GM18526 (cell line): ENCODE results near the gene BBC3.

Experiments used
- POLR2A ChIP-seq: IDR thresholded peaks from 3 replicates; pipeline ENCODE4 v1.6.1; 2011; ENCODE audit not compliant: insufficient read length; ENCODE audit errors: extremely low read depth

BBC3 gene

GRCh38 chr19:47264629-47265028 lies 33.6 kb upstream of the BBC3 start:
- no peak for TF ChIP-seq POLR2A

- no peak for TF ChIP-seq POLR2A
These were observed 29.5 kb upstream of the BBC3 start for GRCh38 chr19:47260476-47260875.

- no peak for TF ChIP-seq POLR2A
These were observed 28.0 kb upstream of the BBC3 start for GRCh38 chr19:47258895-47259555.

GRCh38 chr19:47258434-47258833 lies 27.4 kb upstream of the BBC3 start:
- TF ChIP-seq POLR2A = no peak

- no peak for TF ChIP-seq POLR2A
These were observed 26.6 kb upstream of the BBC3 start for GRCh38 chr19:47257411-47258169.

GRCh38 chr19:47256693-47257410 lies 25.9 kb upstream of the BBC3 start:
- no peak for TF ChIP-seq POLR2A

- TF ChIP-seq POLR2A = peak; percentile 64
These were observed 25.1 kb upstream of the BBC3 start, which contains the start of gene CCDC9 for GRCh38 chr19:47255879-47256692. CCDC9 (plus strand) TSS chr19:47256525; CDS start chr19:47258401, 1,876 bp downstream.

- no peak for TF ChIP-seq POLR2A
These were observed 23.0 kb upstream of the BBC3 start for GRCh38 chr19:47253970-47254369.

GRCh38 chr19:47253467-47253881 lies 22.5 kb upstream of the BBC3 start:
- no peak for TF ChIP-seq POLR2A

GRCh38 chr19:47247308-47247990 lies 16.4 kb upstream of the BBC3 start:
- no peak for TF ChIP-seq POLR2A

GRCh38 chr19:47243776-47244547 lies 13.0 kb upstream of the BBC3 start:
- peak; percentile 49 for TF ChIP-seq POLR2A

GRCh38 chr19:47243364-47243775 lies 12.4 kb upstream of the BBC3 start:
- TF ChIP-seq POLR2A = no peak

GRCh38 chr19:47241919-47242577 lies 11.0 kb upstream of the BBC3 start:
- no peak for TF ChIP-seq POLR2A
